ENCODE measurements around the gene BCL11B.

The BCL11B gene

GRCh38 chr14:99234355-99234754 lies 37.6 kb downstream of the BCL11B start:
- TF ChIP-seq CTCF (IDR thresholded peaks at IDR 0.05; ENCODE audit: low read depth, low read length, missing control alignments): no peak
- H3K4me3 ChIP-seq (replicated peaks; ENCODE audit: low read depth, low read length): no peak overlapping the region
- DNase-seq (ENCODE audit: extremely low read depth, low read depth): no peak

GRCh38 chr14:99233222-99234035 lies 38.6 kb downstream of the BCL11B start:
- TF ChIP-seq CTCF (IDR thresholded peaks at IDR 0.05; ENCODE audit: low read depth, low read length, missing control alignments): no peak
- H3K4me3 ChIP-seq (replicated peaks; ENCODE audit: low read depth, low read length): no peak overlapping the region
- DNase-seq (ENCODE audit: extremely low read depth, low read depth): no peak

DNA sequence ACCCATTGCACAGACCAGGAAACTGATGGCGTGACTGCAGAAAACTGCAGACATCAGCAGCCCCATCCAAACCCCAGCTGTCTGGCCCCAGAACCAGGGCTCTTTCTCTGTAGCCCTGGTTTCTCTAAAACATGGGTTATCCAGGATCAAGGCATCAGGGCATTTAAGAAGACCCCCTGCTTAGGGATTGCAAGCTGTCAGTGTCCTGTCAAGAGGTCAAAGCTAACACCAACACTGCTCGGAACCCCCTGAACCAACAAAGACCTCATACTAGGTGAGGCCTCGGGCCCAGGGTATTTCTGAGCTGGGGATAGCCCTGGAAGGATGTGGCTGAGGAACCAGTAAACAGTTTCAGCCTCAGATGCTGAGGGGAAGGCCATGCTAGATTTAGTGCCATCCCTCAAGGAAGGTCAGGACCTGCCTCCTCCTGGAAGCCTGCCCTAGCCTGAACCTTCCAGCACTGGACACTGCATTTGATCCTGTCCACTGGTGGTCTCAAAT lies 39.2 kb downstream of the BCL11B start:
- no peak for TF ChIP-seq CTCF (IDR thresholded peaks at IDR 0.05; ENCODE audit: low read depth, low read length, missing control alignments)
- no peak overlapping the region for H3K4me3 ChIP-seq (replicated peaks; ENCODE audit: low read depth, low read length)
- DNase-seq (ENCODE audit: extremely low read depth, low read depth): no peak

GRCh38 chr14:99231850-99232713 lies 39.9 kb downstream of the BCL11B start:
- H3K4me3 ChIP-seq (replicated peaks; ENCODE audit: low read depth, low read length): no peak overlapping the region
- DNase-seq (ENCODE audit: extremely low read depth, low read depth): no peak
- TF ChIP-seq CTCF (IDR thresholded peaks at IDR 0.05; ENCODE audit: low read depth, low read length, missing control alignments): no peak

DNA sequence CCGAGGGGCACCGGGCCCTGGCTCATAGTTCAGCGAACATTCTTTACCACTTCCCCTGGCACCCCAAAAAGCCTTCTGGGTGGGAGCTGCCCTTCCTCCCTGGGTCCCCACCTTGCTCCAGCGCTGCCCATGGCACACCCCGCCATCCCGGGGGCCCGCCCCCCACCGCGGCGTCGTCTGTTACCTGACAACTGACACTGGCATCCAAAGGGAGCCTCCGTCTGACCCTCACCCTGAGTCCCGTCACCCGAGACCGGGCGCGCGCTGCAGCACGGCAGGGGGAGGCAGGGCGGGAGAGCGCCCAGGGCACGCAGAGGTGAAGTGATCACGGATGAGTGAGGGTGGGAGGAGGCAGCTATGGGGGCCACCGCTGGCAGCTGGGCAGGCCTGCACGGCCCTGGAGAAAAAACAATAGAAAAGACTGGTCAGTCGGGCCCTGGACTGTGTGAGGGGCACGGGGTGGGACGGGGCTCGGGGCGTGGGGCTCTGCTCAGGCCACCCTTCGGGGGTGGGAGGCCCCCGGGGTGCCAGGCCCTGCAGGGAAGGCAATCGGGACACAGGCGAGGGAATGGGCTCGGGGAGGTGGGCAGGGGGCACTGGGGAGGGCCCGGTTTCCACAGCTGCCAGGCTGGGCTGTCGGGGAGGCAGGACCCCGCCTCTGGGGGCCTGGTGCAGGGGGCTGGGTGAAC lies 40.7 kb downstream of the BCL11B start:
- no peak for TF ChIP-seq CTCF (IDR thresholded peaks at IDR 0.05; ENCODE audit: low read depth, low read length, missing control alignments)
- no peak overlapping the region for H3K4me3 ChIP-seq (replicated peaks; ENCODE audit: low read depth, low read length)
- DNase-seq (ENCODE audit: extremely low read depth, low read depth): no peak

Measured in HFF-Myc (cell line).